Measurements from ENCODE around the gene RANBP17.

RANBP17 gene

GRCh38 chr5:171252674-171253073 lies 390.9 kb downstream of the RANBP17 start:
- no peak overlapping the region for H3K4me3 ChIP-seq (ENCODE audit: low read depth, low read length)
- TF ChIP-seq CTCF (IDR thresholded peaks at IDR 0.05; ENCODE audit: insufficient read depth, low read depth, low read length, missing control alignments) = no peak
- DNase-seq (ENCODE audit: low read depth) = no peak

- no peak for TF ChIP-seq CTCF (IDR thresholded peaks at IDR 0.05; ENCODE audit: insufficient read depth, low read depth, low read length, missing control alignments)
- H3K4me3 ChIP-seq (ENCODE audit: low read depth, low read length) = no peak overlapping the region
- DNase-seq (ENCODE audit: low read depth) = no peak
These were observed 397.1 kb downstream of the RANBP17 start for GRCh38 chr5:171258737-171259415.

- no peak overlapping the region for H3K4me3 ChIP-seq (ENCODE audit: low read depth, low read length)
- DNase-seq (ENCODE audit: low read depth) = no peak
- no peak for TF ChIP-seq CTCF (IDR thresholded peaks at IDR 0.05; ENCODE audit: insufficient read depth, low read depth, low read length, missing control alignments)
These were observed 399.5 kb downstream of the RANBP17 start for GRCh38 chr5:171261361-171261760.

DNA sequence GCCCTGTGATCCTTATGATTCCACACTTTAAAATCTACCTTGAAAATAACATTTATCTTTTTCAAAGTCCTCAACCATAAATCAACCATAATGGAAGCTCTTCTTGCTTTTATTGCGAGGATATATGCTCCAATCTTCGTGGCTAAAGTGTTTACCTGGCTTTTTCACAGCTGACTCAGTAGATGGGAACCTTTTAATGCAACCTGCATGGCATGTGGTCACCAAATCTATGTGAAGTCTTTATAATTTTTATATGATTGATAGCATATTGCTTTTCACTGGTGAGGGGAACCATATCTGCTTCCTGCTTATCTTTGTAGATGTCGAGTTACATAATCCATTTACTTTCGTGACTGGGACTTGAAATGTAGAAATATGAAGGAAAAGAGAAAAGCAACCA lies 400.1 kb downstream of the RANBP17 start:
- no peak overlapping the region for H3K4me3 ChIP-seq (ENCODE audit: low read depth, low read length)
- DNase-seq (ENCODE audit: low read depth) = no peak
- no peak for TF ChIP-seq CTCF (IDR thresholded peaks at IDR 0.05; ENCODE audit: insufficient read depth, low read depth, low read length, missing control alignments)

GRCh38 chr5:171263181-171263580 lies 401.4 kb downstream of the RANBP17 start:
- no peak overlapping the region for H3K4me3 ChIP-seq (ENCODE audit: low read depth, low read length)
- no peak for DNase-seq (ENCODE audit: low read depth)
- TF ChIP-seq CTCF (IDR thresholded peaks at IDR 0.05; ENCODE audit: insufficient read depth, low read depth, low read length, missing control alignments) = no peak

GRCh38 chr5:171264843-171265242 lies 403.0 kb downstream of the RANBP17 start:
- no peak for TF ChIP-seq CTCF (IDR thresholded peaks at IDR 0.05; ENCODE audit: insufficient read depth, low read depth, low read length, missing control alignments)
- H3K4me3 ChIP-seq (ENCODE audit: low read depth, low read length) = no peak overlapping the region
- no peak for DNase-seq (ENCODE audit: low read depth)

Data from GM12865 (cell line).